B cell (primary cell): Measurements from ENCODE around the gene ZNF557. TPM values are rescaled to one million over a fixed set of nuclear protein-coding genes. Genes with fewer than 3 reads are reported as not detected.
A peak's percentile ranks its signal among the peaks of the same experiment; 100 is the strongest.
"Not testable (repeated sequence)": the region's sequence is repeated elsewhere in the genome, so short reads cannot be mapped to it uniquely, and the experiment has no call there.

Source experiments
- ATAC-seq: fragments of 200-7000 bp; cut with Tn5 transposase; one replicate; pipeline ENCODE4 v1.10.0; 2021; ENCODE audit warnings: low read depth, mild to moderate bottlenecking, moderate number of reproducible peaks, moderate library complexity
- CTCF ChIA-PET: fragments of 350-600 bp; sonication (Branson Sonifier 250); formaldehyde crosslinking; loops from one replicate; lab custom pipeline; 2021; ENCODE audit warnings: antibody characterized with exemption, inconsistent platforms; lab: Charles Lee
- POLR2A ChIA-PET: fragments of 350-600 bp; sonication (Branson Sonifier 250); formaldehyde crosslinking; loops from one replicate; lab custom pipeline; 2021; ENCODE audit warnings: antibody characterized with exemption; lab: Charles Lee
- DNase-seq: peaks from one replicate; pipeline ENCODE4 v3.0.0; 2013
- H2AFZ ChIP-seq: 2 replicates; pipeline ENCODE4 v1.6.1; 2012; ENCODE audit warnings: mild to moderate bottlenecking, low read depth, low read length; ENCODE audit not compliant: insufficient read depth, poor library complexity, severe bottlenecking
- H3K27ac ChIP-seq, 2 donors: 1 replicate in 1 of 2; 2 replicates in 1 of 2; pipeline ENCODE4 v1.5.1; 2012 to 2013; ENCODE audit warnings: low read length in 2 of 2, mild to moderate bottlenecking in 2 of 2, moderate library complexity in 1 of 2
- H3K27me3 ChIP-seq, 4 experiments: fragments of 200-600 bp in 1 of 4; sonication (generic) in 1 of 4; replicated peaks in 1 of 4; 1 replicate in 2 of 4; 2 replicates in 2 of 4; pipeline versions ENCODE4 v1.6.1 to v1.7.0; 2013 to 2016; ENCODE audit warnings: low read length in 3 of 4, mild to moderate bottlenecking in 2 of 4, mixed read lengths in 1 of 4, moderate library complexity in 1 of 4; ENCODE audit not compliant: insufficient read depth in 4 of 4, control insufficient read depth in 3 of 4; ENCODE audit errors: control extremely low read depth in 1 of 4
- H3K36me3 ChIP-seq, 2 experiments: replicated peaks in 1 of 2; 1 replicate in 1 of 2; 2 replicates in 1 of 2; pipeline versions ENCODE4 v1.6.1 to v1.7.1; 2013; ENCODE audit warnings: low read length in 1 of 2; ENCODE audit not compliant: insufficient read depth in 2 of 2, control insufficient read depth in 1 of 2; ENCODE audit errors: control extremely low read depth in 1 of 2, extremely low read depth in 1 of 2
- H3K4me1 ChIP-seq, 2 donors: fragments of 200-600 bp in 1 of 2; sonication (generic) in 1 of 2; 1 replicate in 1 of 2; 2 replicates in 1 of 2; pipeline versions ENCODE4 v1.5.1 to v1.6.1; 2013 to 2017; ENCODE audit warnings: low read length in 2 of 2; ENCODE audit not compliant: control insufficient read depth in 2 of 2, insufficient read depth in 2 of 2
- H3K4me2 ChIP-seq: replicated peaks from 2 replicates; pipeline ENCODE3; 2012; ENCODE audit warnings: mild to moderate bottlenecking, low read depth, low read length; ENCODE audit not compliant: poor library complexity, severe bottlenecking
- H3K4me3 ChIP-seq, 5 experiments: fragments of 200-600 bp in 1 of 5; sonication (generic) in 1 of 5; 1 replicate in 3 of 5; 2 replicates in 2 of 5; pipeline versions ENCODE4 v1.5.1 to v1.7.0; 2011 to 2016; ENCODE audit warnings: low read length in 4 of 5, mild to moderate bottlenecking in 4 of 5, low read depth in 2 of 5, control low read depth in 1 of 5, moderate library complexity in 1 of 5; ENCODE audit not compliant: insufficient read depth in 1 of 5; ENCODE audit errors: control extremely low read depth in 1 of 5, extremely low read depth in 1 of 5
- H3K79me2 ChIP-seq: fragments of 200-600 bp; sonication (generic); one replicate; pipeline ENCODE4 v1.6.0; 2016; ENCODE audit warnings: low read length; ENCODE audit not compliant: control insufficient read depth, insufficient read depth
- H3K9ac ChIP-seq: fragments of 200-600 bp; sonication (generic); 2 replicates; pipeline ENCODE4 v1.6.1; 2017; ENCODE audit warnings: mild to moderate bottlenecking, low read length, moderate library complexity
- H3K9me3 ChIP-seq, 3 donors: one replicate each; pipeline versions ENCODE4 v1.6.1 to v1.7.1; 2013; ENCODE audit warnings: low read length in 2 of 3; ENCODE audit not compliant: control insufficient read depth in 2 of 3, insufficient read depth in 1 of 3; ENCODE audit errors: control extremely low read depth in 1 of 3
- H4K20me1 ChIP-seq: 2 replicates; pipeline ENCODE4 v1.6.0; 2012; ENCODE audit warnings: mild to moderate bottlenecking, low read length; ENCODE audit not compliant: insufficient read depth, control insufficient read depth, poor library complexity, severe bottlenecking
- H3K27ac Mint-ChIP-seq: one replicate; pipeline ENCODE4 v1.8.0; 2021; ENCODE audit warnings: mixed read lengths
- H3K27me3 Mint-ChIP-seq: one replicate; pipeline ENCODE4 v1.8.0; 2021; ENCODE audit warnings: mixed read lengths
- H3K4me1 Mint-ChIP-seq: one replicate; pipeline ENCODE4 v1.8.0; 2021; ENCODE audit warnings: mixed read lengths
- H3K4me3 Mint-ChIP-seq: one replicate; pipeline ENCODE4 v1.8.0; 2021; ENCODE audit warnings: mixed read lengths
- H3K9me3 Mint-ChIP-seq: one replicate; pipeline ENCODE4 v1.8.0; 2022; ENCODE audit warnings: mixed read lengths; ENCODE audit not compliant: insufficient read depth
- WGBS: methylation state at CpG from one replicate; pipeline ENCODE4 v1.1.5; 2013; ENCODE audit warnings: missing lambda C conversion rate; ENCODE audit not compliant: insufficient coverage; 5-methylcytosine and 5-hydroxymethylcytosine counted together
- intact Hi-C: fragments of 100-400 bp; cut with micrococcal nuclease; formaldehyde crosslinking; loops from one replicate; pipeline ENCODE4 v1.10.0; 2022
- polyA plus RNA-seq: library from polyadenylated mRNA; depleted of rRNA; stranded (reverse); fragments of >200 nt; gene quantifications from 2 replicates; pipeline ENCODE4 v1.2.3, GENCODE V29; 2012
- total RNA-seq, 2 donors: library from RNA; stranded (reverse); fragments of 120-200 nt in 1 of 2; gene quantifications; 1 replicate in 1 of 2; 2 replicates in 1 of 2; pipeline versions ENCODE4 v1.2.3 to v1.2.4, GENCODE V29; 2013 to 2022

Gene ZNF557
- total and polyA plus RNA-seq, 2 donors (not counting 1 experiment from before 2014, with no cell fraction given), result 1.5 to 26.8 TPM

GRCh38 chr19:7051421-7051820, 18.1 kb upstream of the ZNF557 start:
- H3K9ac ChIP-seq, H2AFZ ChIP-seq, H3K79me2 ChIP-seq, H3K4me1 ChIP-seq, H3K27ac ChIP-seq, H3K9me3 Mint-ChIP-seq, POLR2A ChIA-PET, H3K4me2 ChIP-seq, ATAC-seq, H3K9me3 ChIP-seq, DNase-seq, H3K36me3 ChIP-seq, H3K4me3 Mint-ChIP-seq, H3K27me3 ChIP-seq, H3K4me1 Mint-ChIP-seq, H3K27me3 Mint-ChIP-seq, H3K27ac Mint-ChIP-seq, intact Hi-C loops, CTCF ChIA-PET, H4K20me1 ChIP-seq, H3K4me3 ChIP-seq: not testable (repeated sequence)
- WGBS, result no CpG with 5 or more reads among the region's 5 CpGs

GRCh38 chr19:7052896-7053295, 16.6 kb upstream of the ZNF557 start:
- CTCF ChIA-PET, H3K27me3 ChIP-seq, H3K4me2 ChIP-seq, H3K4me3 Mint-ChIP-seq, H3K9me3 Mint-ChIP-seq, H4K20me1 ChIP-seq, H3K9me3 ChIP-seq, H3K27me3 Mint-ChIP-seq, H2AFZ ChIP-seq, H3K4me1 Mint-ChIP-seq, H3K4me3 ChIP-seq, H3K36me3 ChIP-seq, H3K79me2 ChIP-seq, ATAC-seq, POLR2A ChIA-PET, H3K27ac Mint-ChIP-seq, H3K27ac ChIP-seq, intact Hi-C loops, H3K9ac ChIP-seq, H3K4me1 ChIP-seq: not testable (repeated sequence)
- no CpG with 5 or more reads among the region's 7 CpGs for WGBS
- DNase-seq, result peak; percentile 0

- WGBS, result no CpG with 5 or more reads among the region's 14 CpGs
- H3K4me3 ChIP-seq, H3K79me2 ChIP-seq, ATAC-seq, H3K4me2 ChIP-seq, H3K4me3 Mint-ChIP-seq, intact Hi-C loops, H3K27ac ChIP-seq, H3K36me3 ChIP-seq, H3K4me1 ChIP-seq, H2AFZ ChIP-seq, H3K9me3 ChIP-seq, POLR2A ChIA-PET, H3K9ac ChIP-seq, H3K27me3 Mint-ChIP-seq, CTCF ChIA-PET, H4K20me1 ChIP-seq, H3K4me1 Mint-ChIP-seq, H3K27me3 ChIP-seq, H3K27ac Mint-ChIP-seq, H3K9me3 Mint-ChIP-seq: not testable (repeated sequence)
- peak; percentile 0 for DNase-seq
Observed at GRCh38 chr19:7054635-7055368, 14.7 kb upstream of the ZNF557 start.

- H3K4me1 ChIP-seq, H2AFZ ChIP-seq, POLR2A ChIA-PET, H3K27me3 Mint-ChIP-seq, H3K9me3 ChIP-seq, H3K9me3 Mint-ChIP-seq, DNase-seq, H4K20me1 ChIP-seq, CTCF ChIA-PET, H3K4me3 ChIP-seq, intact Hi-C loops, H3K4me3 Mint-ChIP-seq, H3K27ac ChIP-seq, ATAC-seq, H3K9ac ChIP-seq, H3K36me3 ChIP-seq, H3K4me1 Mint-ChIP-seq, H3K27me3 ChIP-seq, H3K27ac Mint-ChIP-seq, H3K4me2 ChIP-seq, H3K79me2 ChIP-seq: not testable (repeated sequence)
- 90% methylated on average over 3 of the region's 14 CpGs for WGBS
Observed at GRCh38 chr19:7055679-7056078, 13.8 kb upstream of the ZNF557 start.
